GM23338 (cell line): Measurements from ENCODE around the gene GALNT13. TPM values are rescaled to one million over a fixed set of nuclear protein-coding genes. Genes with fewer than 3 reads are reported as not detected.

Source experiments
- ATAC-seq: fragments of 200-7000 bp; cut with Tn5 transposase; 3 replicates; pipeline ENCODE4 v1.9.1; 2020
- DNase-seq: peaks from one replicate; pipeline ENCODE4 v3.0.0-alpha.2; 2015; ENCODE audit warnings: low spot score
- H2AFZ ChIP-seq: fragments of 200-600 bp; sonication (generic); 2 replicates; pipeline ENCODE4 v1.8.0; 2016; ENCODE audit warnings: antibody characterized with exemption, mild to moderate bottlenecking, moderate library complexity
- H3F3A ChIP-seq: fragments of 200-600 bp; sonication (generic); replicated peaks from 2 replicates; pipeline ENCODE4 v1.8.0; 2017; ENCODE audit warnings: antibody characterized with exemption, mixed run types, low read depth
- H3K27ac ChIP-seq: fragments of 200-600 bp; sonication (generic); 2 replicates; pipeline ENCODE4 v1.6.1; 2016; ENCODE audit warnings: low read depth
- H3K27me3 ChIP-seq: fragments of 200-600 bp; sonication (generic); 2 replicates; pipeline ENCODE4 v1.8.0; 2016; ENCODE audit warnings: mild to moderate bottlenecking, mixed run types, moderate library complexity; ENCODE audit not compliant: insufficient read depth
- H3K36me3 ChIP-seq: fragments of 200-600 bp; sonication (generic); 2 replicates; pipeline ENCODE4 v1.8.0; 2016; ENCODE audit warnings: mild to moderate bottlenecking; ENCODE audit not compliant: insufficient read depth
- H3K4me1 ChIP-seq: fragments of 200-600 bp; sonication (generic); 2 replicates; pipeline ENCODE4 v1.8.0; 2016; ENCODE audit warnings: mild to moderate bottlenecking, moderate library complexity; ENCODE audit not compliant: insufficient read depth
- H3K4me2 ChIP-seq: fragments of 200-600 bp; sonication (generic); 2 replicates; pipeline ENCODE4 v1.7.1; 2017; ENCODE audit warnings: mixed run types
- H3K4me3 ChIP-seq: fragments of 200-600 bp; sonication (generic); 2 replicates; pipeline ENCODE4 v1.6.1; 2016; ENCODE audit warnings: mixed run types
- H3K79me2 ChIP-seq: fragments of 200-600 bp; sonication (generic); replicated peaks from 2 replicates; pipeline ENCODE4 v1.8.0; 2017; ENCODE audit warnings: mild to moderate bottlenecking; ENCODE audit not compliant: insufficient read depth
- H3K9me2 ChIP-seq: fragments of 200-600 bp; sonication (generic); 2 replicates; pipeline ENCODE4 v1.8.0; 2017; ENCODE audit not compliant: insufficient read depth
- H4K20me1 ChIP-seq: fragments of 200-600 bp; sonication (generic); replicated peaks from 2 replicates; pipeline ENCODE4 v1.8.0; 2017; ENCODE audit warnings: mild to moderate bottlenecking; ENCODE audit not compliant: insufficient read depth
- H3K27ac Mint-ChIP-seq: 2 replicates; pipeline ENCODE4 v1.8.0; 2020; ENCODE audit warnings: inconsistent platforms, mild to moderate bottlenecking, moderate library complexity, mixed read lengths
- H3K27me3 Mint-ChIP-seq: 3 replicates; pipeline ENCODE4 v1.8.0; 2022; ENCODE audit warnings: low read depth, mild to moderate bottlenecking, moderate library complexity, mixed read lengths, inconsistent platforms; ENCODE audit not compliant: insufficient read depth, poor library complexity
- H3K36me3 Mint-ChIP-seq: 3 replicates; pipeline ENCODE4 v1.8.0; 2021; ENCODE audit warnings: low read depth, mild to moderate bottlenecking, inconsistent platforms, moderate library complexity, mixed read lengths
- H3K4me1 Mint-ChIP-seq: 3 replicates; pipeline ENCODE4 v1.8.0; 2020; ENCODE audit warnings: mild to moderate bottlenecking, inconsistent platforms, mixed read lengths
- H3K4me3 Mint-ChIP-seq: 3 replicates; pipeline ENCODE4 v1.8.0; 2021; ENCODE audit warnings: moderate library complexity, mild to moderate bottlenecking, inconsistent platforms, mixed read lengths
- H3K9me3 Mint-ChIP-seq: 3 replicates; pipeline ENCODE4 v1.8.0; 2020; ENCODE audit warnings: moderate library complexity, mild to moderate bottlenecking, inconsistent platforms, mixed read lengths
- CTCF ChIP-seq, 2 experiments: fragments of 200-600 bp in 1 of 2; sonication (generic) in 1 of 2; conservative IDR thresholded peaks; 2 replicates each; pipeline versions ENCODE4 v1.5.1 to v1.6.1; 2016 to 2017; ENCODE audit warnings: antibody characterized with exemption in 2 of 2, low read depth in 2 of 2, mild to moderate bottlenecking in 2 of 2, moderate library complexity in 1 of 2
- ETS1 ChIP-seq: IDR thresholded peaks from 2 replicates; pipeline ENCODE4 v1.6.1; 2016; ENCODE audit warnings: antibody characterized with exemption
- EZH2 ChIP-seq: fragments of 200-600 bp; sonication (generic); IDR thresholded peaks from one replicate; pipeline ENCODE4 v1.8.0; 2017; ENCODE audit warnings: antibody characterized with exemption, mild to moderate bottlenecking, low read depth; ENCODE audit not compliant: unreplicated experiment
- EZH2phosphoT487 ChIP-seq: fragments of 200-600 bp; sonication (generic); IDR thresholded peaks from one replicate; pipeline ENCODE4 v1.8.1; 2018; ENCODE audit warnings: antibody characterized with exemption; ENCODE audit not compliant: unreplicated experiment
- NANOG ChIP-seq: IDR thresholded peaks from 2 replicates; pipeline ENCODE4 v1.6.1; 2016; ENCODE audit warnings: antibody characterized with exemption, borderline replicate concordance
- POLR2AphosphoS5 ChIP-seq: IDR thresholded peaks from 2 replicates; pipeline ENCODE4 v1.6.1; 2016; ENCODE audit warnings: antibody characterized with exemption, low read depth
- REST ChIP-seq: IDR thresholded peaks from one replicate; pipeline ENCODE4 v1.6.1; 2018; ENCODE audit warnings: antibody characterized with exemption; ENCODE audit not compliant: unreplicated experiment
- ZNF114 ChIP-seq: fragments of 250-450 bp; sonication (Bioruptor Pico); IDR thresholded peaks from 2 replicates; pipeline ENCODE4 v1.5.0; 2020; ENCODE audit warnings: mild to moderate bottlenecking, moderate library complexity
- polyA plus RNA-seq: library from polyadenylated mRNA; unstranded; fragments of >200 nt; fragmentation: Nextera tagmentation; extraction: Ambion mirVana; gene quantifications from 2 replicates; pipeline ENCODE4 v1.2.1, GENCODE V29; 2016
- total RNA-seq: library from RNA; depleted of rRNA; stranded (reverse); fragments of >200 nt; shearing (Covaris generic); gene quantifications from 2 replicates; pipeline ENCODE4 v1.2.3, GENCODE V29; 2014

The GALNT13 gene
- total and polyA plus RNA-seq, 2 experiments from 2014 or later = 3.5 to 5.2 TPM

DNA sequence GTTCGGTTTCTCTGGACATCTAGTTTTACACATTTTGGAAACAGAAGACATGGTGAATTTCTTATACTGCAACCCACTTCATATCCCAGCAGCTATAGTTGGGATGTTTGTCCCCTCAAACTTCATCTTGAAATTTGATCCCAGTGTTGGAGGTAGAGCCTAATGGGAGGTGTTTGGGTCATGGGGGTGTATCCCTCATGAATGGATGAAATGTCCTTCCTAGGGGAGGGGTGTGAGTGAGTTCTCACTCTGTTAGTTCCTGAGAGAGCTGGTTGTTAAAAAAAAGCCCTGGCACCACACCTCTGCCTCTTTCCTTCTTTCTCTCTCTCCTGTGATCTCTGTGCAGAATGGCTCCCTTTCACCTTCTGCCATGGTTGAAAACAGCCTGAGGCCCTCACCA, 457.8 kb downstream of the GALNT13 start:
- H3F3A ChIP-seq = no peaks in the 10 kb centered on the region
- Mint-ChIP-seq H3K27ac (peak overlapping the region; percentile 77; the same call in 1 of the 2 replicates), H3K27me3 (no peaks in the 10 kb centered on the region), H3K4me3 (no peak overlapping the region), H3K36me3 (no peaks in the 10 kb centered on the region), H3K9me3 (no peaks in the 10 kb centered on the region), H3K4me1 (peaks cover 12% of the 10 kb centered on the region)
- H3K9me2 ChIP-seq = no peaks in the 10 kb centered on the region
- H3K79me2 ChIP-seq = no peaks in the 10 kb centered on the region
- peaks cover 10% of the 10 kb centered on the region; the same call in 1 of the 2 replicates for H3K4me1 ChIP-seq
- no peaks in the 10 kb centered on the region for H3K36me3 ChIP-seq
- no peak overlapping the region for H2AFZ ChIP-seq
- DNase-seq (peak; percentile 13), ATAC-seq (peak; percentile 68)
- H3K27ac ChIP-seq = no peak overlapping the region
- H3K4me2 ChIP-seq = no peak overlapping the region; the same call in 1 of the 2 replicates
- no peaks in the 10 kb centered on the region for H3K27me3 ChIP-seq
- H4K20me1 ChIP-seq = no peaks in the 10 kb centered on the region
- TF ChIP-seq NANOG (no peak), POLR2AphosphoS5 (no peak), EZH2phosphoT487 (no peak), CTCF (conservative IDR thresholded peaks at IDR 0.05; ENCODE audit: low read depth in 2 of 2) (no peak)
- H3K4me3 ChIP-seq = no peak overlapping the region

DNA sequence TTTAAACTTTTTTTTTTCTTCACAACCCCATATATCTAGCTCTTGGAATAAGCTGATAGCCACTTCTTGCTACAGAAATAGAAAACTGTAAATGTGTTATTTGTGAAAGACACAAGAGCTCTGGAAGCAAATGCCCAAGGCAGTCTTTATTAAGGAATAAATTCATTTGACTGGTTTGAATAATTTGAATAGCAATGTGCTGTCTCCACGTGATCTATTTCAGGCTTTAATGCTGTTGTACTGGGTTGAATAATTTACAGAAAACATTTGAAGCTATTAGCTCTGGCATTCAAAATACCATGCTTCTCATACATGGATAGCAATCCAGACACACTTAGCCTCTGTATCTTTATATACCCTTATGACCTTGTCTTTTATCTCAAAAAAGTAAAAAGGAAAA, 460.1 kb downstream of the GALNT13 start:
- H3K4me3 ChIP-seq = no peak overlapping the region
- Mint-ChIP-seq H3K36me3 (no peaks in the 10 kb centered on the region), H3K27ac (no peak overlapping the region), H3K27me3 (no peaks in the 10 kb centered on the region), H3K4me1 (peaks cover 24% of the 10 kb centered on the region), H3K4me3 (no peak overlapping the region), H3K9me3 (no peaks in the 10 kb centered on the region)
- TF ChIP-seq ETS1 = no peak
- no peak for TF ChIP-seq POLR2AphosphoS5
- no peak for TF ChIP-seq ZNF114 (CRISPR knock-in tag)
- TF ChIP-seq REST = no peak
- no peak for TF ChIP-seq EZH2
- no peaks in the 10 kb centered on the region for H4K20me1 ChIP-seq
- no peaks in the 10 kb centered on the region for H3K9me2 ChIP-seq
- no peaks in the 10 kb centered on the region for H3K36me3 ChIP-seq
- no peak overlapping the region for H3K27ac ChIP-seq
- peaks cover 24% of the 10 kb centered on the region for H3K4me1 ChIP-seq
- H2AFZ ChIP-seq = no peak overlapping the region
- DNase-seq (no peak), ATAC-seq (no peak)
- H3K79me2 ChIP-seq = no peaks in the 10 kb centered on the region
- no peak overlapping the region for H3K4me2 ChIP-seq
- no peaks in the 10 kb centered on the region for H3F3A ChIP-seq
- no peaks in the 10 kb centered on the region for H3K27me3 ChIP-seq
